Endothelial cell of umbilical vein (primary cell): ENCODE data around the gene TLR6. TPM values are rescaled to one million over a fixed set of nuclear protein-coding genes. Genes with fewer than 3 reads are reported as not detected.

Source experiments
- Bru-seq: library from RNA; stranded (reverse); fragments of 400-500 nt; gene quantifications from one replicate; lab custom pipeline; 2021; lab: Mats Ljungman, UMichigan
- BruChase-seq, 2 experiments: library from RNA; stranded (reverse); fragments of 400-500 nt; gene quantifications; one replicate each; lab custom pipeline; 2021; lab: Mats Ljungman, UMichigan
- BruUV-seq: library from RNA; stranded (reverse); fragments of 400-500 nt; replicated peaks from 2 replicates; lab custom pipeline; 2021; lab: Mats Ljungman, UMichigan
- CTCF ChIA-PET: fragments of 300-600, 350-600 bp; sonication (Branson Sonifier 250); formaldehyde crosslinking; loops from one replicate; lab custom pipeline; 2021; ENCODE audit warnings: antibody characterized with exemption, inconsistent platforms; lab: Charles Lee
- POLR2A ChIA-PET: fragments of 300-600, 350-600 bp; sonication (Branson Sonifier 250); formaldehyde crosslinking; loops from one replicate; lab custom pipeline; 2021; ENCODE audit warnings: antibody characterized with exemption, inconsistent platforms; lab: Charles Lee
- DNase-seq: peaks from one replicate; pipeline ENCODE4 v3.0.0-alpha.2; 2011; ENCODE audit warnings: low read depth, low spot score
- FAIRE-seq: peaks from 2 replicates; lab custom pipeline; 2011; peaks lifted over from hg19 to GRCh38; lab: Jason Lieb, UNC
- H2AFZ ChIP-seq: 2 replicates; pipeline ENCODE4 v1.6.0; 2012; ENCODE audit warnings: low read depth, low read length, control low read depth, inconsistent platforms
- H3K27ac ChIP-seq: 2 replicates; pipeline ENCODE4 v1.5.1; 2011; ENCODE audit warnings: low read depth, mild to moderate bottlenecking, control low read depth, low read length, moderate library complexity; ENCODE audit not compliant: insufficient read depth
- H3K27me3 ChIP-seq, 2 experiments: 2 replicates each; pipeline versions ENCODE4 v1.6.0 to v1.6.1; 2011; ENCODE audit warnings: low read length in 2 of 2, mixed read lengths in 1 of 2; ENCODE audit not compliant: control insufficient read depth in 2 of 2, insufficient read depth in 2 of 2
- H3K36me3 ChIP-seq, 2 experiments: 2 replicates in 1 of 2; 3 replicates in 1 of 2; pipeline ENCODE4 v1.5.1; 2011; ENCODE audit warnings: low read length in 2 of 2, mild to moderate bottlenecking in 1 of 2, moderate library complexity in 1 of 2; ENCODE audit not compliant: control insufficient read depth in 2 of 2, insufficient read depth in 2 of 2; ENCODE audit errors: extremely low read depth in 1 of 2
- H3K4me1 ChIP-seq: 3 replicates; pipeline ENCODE4 v1.5.1; 2011; ENCODE audit warnings: mild to moderate bottlenecking, low read length; ENCODE audit not compliant: control insufficient read depth, insufficient read depth; ENCODE audit errors: extremely low read depth
- H3K4me2 ChIP-seq: 2 replicates; pipeline ENCODE4 v1.6.1; 2011; ENCODE audit warnings: low read length, control low read depth, mixed read lengths; ENCODE audit not compliant: insufficient read depth
- H3K4me3 ChIP-seq, 3 experiments: fragments of 200-600 bp in 1 of 3; sonication (generic), shearing (Covaris generic) in 1 of 3; replicated peaks in 1 of 3; 2 replicates each; pipeline ENCODE4 v1.5.1; 2011 to 2016; ENCODE audit warnings: control low read depth in 3 of 3, low read length in 3 of 3, mild to moderate bottlenecking in 2 of 3, inconsistent platforms in 1 of 3, low read depth in 1 of 3, moderate library complexity in 1 of 3; ENCODE audit not compliant: insufficient read depth in 1 of 3
- H3K79me2 ChIP-seq: 2 replicates; pipeline ENCODE4 v1.6.0; 2012; ENCODE audit warnings: low read length, inconsistent platforms; ENCODE audit not compliant: control insufficient read depth, insufficient read depth
- H3K9ac ChIP-seq: replicated peaks from 2 replicates; pipeline ENCODE3; 2011; ENCODE audit warnings: low read length, control low read depth; ENCODE audit not compliant: insufficient read depth; ENCODE audit errors: extremely low read depth
- H3K9me1 ChIP-seq: replicated peaks from 3 replicates; pipeline ENCODE4 v1.6.0; 2011; ENCODE audit warnings: mild to moderate bottlenecking, low read length; ENCODE audit not compliant: control insufficient read depth, insufficient read depth; ENCODE audit errors: extremely low read depth
- H3K9me3 ChIP-seq: replicated peaks from 2 replicates; pipeline ENCODE4 v1.5.1; 2012; ENCODE audit warnings: low read length, inconsistent platforms; ENCODE audit not compliant: control insufficient read depth, insufficient read depth
- H4K20me1 ChIP-seq: replicated peaks from 2 replicates; pipeline ENCODE3; 2011; ENCODE audit warnings: mild to moderate bottlenecking, low read length; ENCODE audit not compliant: control insufficient read depth, insufficient read depth; ENCODE audit errors: extremely low read depth
- EZH2 ChIP-seq: IDR thresholded peaks from 2 replicates; pipeline ENCODE4 v1.6.1; 2012; ENCODE audit warnings: borderline replicate concordance, low read depth, mild to moderate bottlenecking, moderate library complexity, low read length, inconsistent platforms; ENCODE audit not compliant: severe bottlenecking
- FOS ChIP-seq: IDR thresholded peaks from 2 replicates; pipeline ENCODE4 v1.6.1; 2011; ENCODE audit warnings: mild to moderate bottlenecking, low read length, moderate library complexity, borderline replicate concordance; ENCODE audit not compliant: insufficient read depth
- JUN ChIP-seq: IDR thresholded peaks from 2 replicates; pipeline ENCODE4 v1.6.1; 2011; ENCODE audit warnings: borderline replicate concordance, low read depth; ENCODE audit not compliant: insufficient read length, insufficient read depth
- MYC ChIP-seq: IDR thresholded peaks from one replicate; pipeline ENCODE4 v1.6.1; 2011; ENCODE audit warnings: mild to moderate bottlenecking, low read depth, low read length
- dilution Hi-C: fragments of 300-500 bp; cut with MboI; formaldehyde crosslinking; loops from one replicate; pipeline ENCODE4 v1.15.0; 2019; ENCODE audit warnings: low sequenced_read_pairs; ENCODE audit not compliant: extremely low pct_ligation_motif_present
- intact Hi-C: fragments of 100-400 bp; cut with micrococcal nuclease; formaldehyde crosslinking; loops from one replicate; pipeline ENCODE4 v1.10.0; 2022
- long read RNA-seq: library from polyadenylated mRNA; stranded (forward); transcript quantifications from one replicate; pipeline ENCODE4 v2.0.0, GENCODE V29; 2021
- polyA minus RNA-seq, 3 experiments: library from RNA; depleted of rRNA, polyadenylated mRNA; stranded (reverse); fragments of >200 nt; gene quantifications; 1 replicate in 1 of 3; 2 replicates in 2 of 3; pipeline ENCODE4 v1.2.3, GENCODE V29; 2011
- polyA plus RNA-seq, 4 experiments: library from polyadenylated mRNA; depleted of rRNA in 3 of 4; stranded (reverse) in 3 of 4; unstranded in 1 of 4; fragments of >200 nt; gene quantifications; 2 replicates each; pipeline versions ENCODE4 v1.2.1 to v1.2.3, GENCODE V29; 2011 to 2012; ENCODE audit warnings: missing spikeins in 1 of 4
- total RNA-seq: library from RNA; stranded (reverse); gene quantifications from 2 replicates; pipeline ENCODE4 v1.2.3, GENCODE V29; 2021
- TF ChIP-seq, protein P1 (sequence below), 2 donors: IDR thresholded peaks; 1 replicate in 1 of 2; 2 replicates in 1 of 2; pipeline ENCODE4 v1.5.1; 2011; ENCODE audit warnings: low read length in 2 of 2, mild to moderate bottlenecking in 2 of 2, moderate library complexity in 2 of 2, control low read depth in 1 of 2, inconsistent platforms in 1 of 2, low read depth in 1 of 2; ENCODE audit not compliant: insufficient read depth in 1 of 2; ENCODE audit errors: extremely low read depth in 1 of 2

TLR6 gene, protein sequence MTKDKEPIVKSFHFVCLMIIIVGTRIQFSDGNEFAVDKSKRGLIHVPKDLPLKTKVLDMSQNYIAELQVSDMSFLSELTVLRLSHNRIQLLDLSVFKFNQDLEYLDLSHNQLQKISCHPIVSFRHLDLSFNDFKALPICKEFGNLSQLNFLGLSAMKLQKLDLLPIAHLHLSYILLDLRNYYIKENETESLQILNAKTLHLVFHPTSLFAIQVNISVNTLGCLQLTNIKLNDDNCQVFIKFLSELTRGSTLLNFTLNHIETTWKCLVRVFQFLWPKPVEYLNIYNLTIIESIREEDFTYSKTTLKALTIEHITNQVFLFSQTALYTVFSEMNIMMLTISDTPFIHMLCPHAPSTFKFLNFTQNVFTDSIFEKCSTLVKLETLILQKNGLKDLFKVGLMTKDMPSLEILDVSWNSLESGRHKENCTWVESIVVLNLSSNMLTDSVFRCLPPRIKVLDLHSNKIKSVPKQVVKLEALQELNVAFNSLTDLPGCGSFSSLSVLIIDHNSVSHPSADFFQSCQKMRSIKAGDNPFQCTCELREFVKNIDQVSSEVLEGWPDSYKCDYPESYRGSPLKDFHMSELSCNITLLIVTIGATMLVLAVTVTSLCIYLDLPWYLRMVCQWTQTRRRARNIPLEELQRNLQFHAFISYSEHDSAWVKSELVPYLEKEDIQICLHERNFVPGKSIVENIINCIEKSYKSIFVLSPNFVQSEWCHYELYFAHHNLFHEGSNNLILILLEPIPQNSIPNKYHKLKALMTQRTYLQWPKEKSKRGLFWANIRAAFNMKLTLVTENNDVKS
- total RNA-seq (1.1 and 1.7 TPM in 2 replicates), polyA plus RNA-seq (0.16 and 0.19 TPM in 2 replicates), polyA minus RNA-seq (0.38 and 0.85 TPM in 2 replicates), Bru-seq, nascent RNA (percentile 46 among the genes with signal in this experiment), BruChase-seq, experiment 1, labeled RNA remaining after a 6-hour chase (percentile 42 among the genes with signal in this experiment), BruChase-seq, experiment 2, labeled RNA remaining after a 2-hour chase (percentile 49 among the genes with signal in this experiment)
- 0.21 and 0.28 TPM in 2 replicates for polyA plus RNA-seq (2011; cell fraction: cytosol; rRNA removed)
- polyA plus RNA-seq (2011; cell fraction: nucleus; rRNA removed) = 1.0 and 1.2 TPM in 2 replicates
- 0.74 and 0.94 TPM in 2 replicates for polyA plus RNA-seq (2012)
- polyA minus RNA-seq (2011; cell fraction: cytosol; rRNA and poly(A)+ RNA removed) = 4.5 TPM
- 0.96 and 1.1 TPM in 2 replicates for polyA minus RNA-seq (2011; cell fraction: nucleus; rRNA and poly(A)+ RNA removed)
- long read RNA-seq = 0 reads

DNA sequence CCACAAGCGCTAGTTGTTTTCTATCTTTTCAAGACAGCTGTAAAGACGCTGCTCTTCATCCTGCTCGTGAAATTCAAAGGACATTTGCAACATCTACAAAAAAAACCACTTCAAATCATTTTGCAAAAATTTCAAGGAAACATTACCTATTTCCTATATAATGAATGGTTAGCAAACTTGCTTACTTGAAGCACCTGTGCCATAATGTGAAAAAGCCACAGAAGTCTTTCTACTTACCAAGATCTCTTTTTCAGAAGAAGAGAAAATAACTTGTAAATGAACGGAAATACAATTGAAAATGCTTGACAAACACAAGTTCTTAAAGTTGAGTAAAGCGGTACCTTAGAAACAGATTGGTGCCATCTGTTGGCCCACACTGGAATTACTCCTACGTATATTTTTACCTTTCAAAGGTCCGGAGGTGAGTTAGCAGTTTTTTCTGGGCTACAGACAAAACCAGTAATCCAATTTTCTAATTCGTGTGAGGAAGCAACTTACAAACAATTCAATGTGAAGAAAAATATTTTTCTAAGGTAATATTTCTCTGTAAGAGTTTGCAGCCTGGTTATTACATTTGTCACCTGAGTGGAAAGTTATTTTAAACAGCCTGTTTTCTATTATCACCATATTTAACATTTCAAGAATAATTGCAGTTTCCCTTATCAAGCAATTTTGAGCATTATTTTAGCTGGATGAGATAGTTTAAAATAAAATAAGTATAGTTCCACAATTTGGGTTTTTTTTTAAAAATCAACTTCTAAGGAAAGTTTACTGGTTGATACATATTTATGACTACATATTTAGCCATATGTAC is at the start of gene TLR6:
Gene TLR6 (minus strand): TSS at position 294 of the 814 bp plus-strand sequence. CDS start 27,344 bp downstream, outside the sequence.
- no peak for TF ChIP-seq MYC
- TF ChIP-seq JUN = no peak
- no peak for TF ChIP-seq FOS
- TF ChIP-seq, protein P1, sequence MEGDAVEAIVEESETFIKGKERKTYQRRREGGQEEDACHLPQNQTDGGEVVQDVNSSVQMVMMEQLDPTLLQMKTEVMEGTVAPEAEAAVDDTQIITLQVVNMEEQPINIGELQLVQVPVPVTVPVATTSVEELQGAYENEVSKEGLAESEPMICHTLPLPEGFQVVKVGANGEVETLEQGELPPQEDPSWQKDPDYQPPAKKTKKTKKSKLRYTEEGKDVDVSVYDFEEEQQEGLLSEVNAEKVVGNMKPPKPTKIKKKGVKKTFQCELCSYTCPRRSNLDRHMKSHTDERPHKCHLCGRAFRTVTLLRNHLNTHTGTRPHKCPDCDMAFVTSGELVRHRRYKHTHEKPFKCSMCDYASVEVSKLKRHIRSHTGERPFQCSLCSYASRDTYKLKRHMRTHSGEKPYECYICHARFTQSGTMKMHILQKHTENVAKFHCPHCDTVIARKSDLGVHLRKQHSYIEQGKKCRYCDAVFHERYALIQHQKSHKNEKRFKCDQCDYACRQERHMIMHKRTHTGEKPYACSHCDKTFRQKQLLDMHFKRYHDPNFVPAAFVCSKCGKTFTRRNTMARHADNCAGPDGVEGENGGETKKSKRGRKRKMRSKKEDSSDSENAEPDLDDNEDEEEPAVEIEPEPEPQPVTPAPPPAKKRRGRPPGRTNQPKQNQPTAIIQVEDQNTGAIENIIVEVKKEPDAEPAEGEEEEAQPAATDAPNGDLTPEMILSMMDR (IDR thresholded peaks at IDR 0.05; ENCODE audit: extremely low read depth in 1 of 2, insufficient read depth in 1 of 2, low read depth in 1 of 2, low read length in 2 of 2) = peak; percentile 51 to 60
- TF ChIP-seq EZH2 = no peak
- Histone ChIP-seq H3K36me3 (no peaks in the 10 kb centered on the region), H4K20me1 (no peaks in the 10 kb centered on the region), H3K4me2 (peak within 1 kb of the TSS; percentile 74), H3K4me3 (peak within 1 kb of the TSS in 1 of 3 experiments; percentile 34), H2AFZ (peak within 1 kb of the TSS; percentile 83), H3K27ac (peak within 1 kb of the TSS; percentile 72), H3K9ac (peak within 1 kb of the TSS; percentile 57), H3K79me2 (no peaks in the 10 kb centered on the region), H3K27me3 (peaks cover 0 to 2% of the 10 kb centered on the region in 2 experiments), H3K9me1 (no peaks in the 10 kb centered on the region), H3K4me1 (peaks cover 24% of the 10 kb centered on the region), H3K9me3 (no peaks in the 10 kb centered on the region)
- peak; percentile 73 for DNase-seq
- peak; percentile 54 for FAIRE-seq
- BruUV-seq = no TSS peak
- CTCF ChIA-PET = interaction anchor here (0.6 to 2.9 kb wide), 10 partner anchors 10 to 788 kb away, joined by 3 to 71 read pairs (median 5); partner anchors contain the start of genes FAM114A1 and TLR10
- intact Hi-C loops (loop anchor here (1.0 to 5.0 kb wide), 5 partner anchors 33 to 794 kb away; partner anchors contain the start of gene TLR1), dilution Hi-C loops (no loop called here)
- POLR2A ChIA-PET = no interaction called here
